Measurements from ENCODE around the gene SLN.

SLN gene

GRCh38 chr11:107740271-107740670 lies 28.4 kb upstream of the SLN start:
- H2AK5ac ChIP-seq (ENCODE audit: low read depth, low read length): no peak overlapping the region
- no peak overlapping the region for H3K27ac ChIP-seq (replicated peaks; ENCODE audit: low read length)
- no peaks in the 10 kb centered on the region for H3K4me1 ChIP-seq (ENCODE audit: control insufficient read depth in 2 of 2, insufficient read depth in 1 of 2, low read depth in 1 of 2, low read length in 2 of 2)
- H4K8ac ChIP-seq (ENCODE audit: low read depth, low read length): no peak overlapping the region
- peaks cover 1 to 2% of the 10 kb centered on the region in 2 donors for H3K9me3 ChIP-seq (replicated peaks in 1 of 2; ENCODE audit: control insufficient read depth in 2 of 2, insufficient read depth in 1 of 2, low read depth in 1 of 2, low read length in 2 of 2)
- no peak overlapping the region for H3K14ac ChIP-seq (ENCODE audit: low read length)
- no peak overlapping the region for H2BK120ac ChIP-seq (ENCODE audit: low read depth, low read length)
- no peak overlapping the region for H4K91ac ChIP-seq (ENCODE audit: low read depth, low read length, poor library complexity)
- WGBS, 2 donors (ENCODE audit: extremely low coverage in 2 of 2, insufficient read length in 2 of 2, insufficient replicate concordance in 1 of 2): no CpG with 5 or more reads among the region's 4 CpGs
- no peak overlapping the region for H2BK12ac ChIP-seq (ENCODE audit: low read length)
- no peak overlapping the region for H3K4ac ChIP-seq (ENCODE audit: low read length)
- no peak overlapping the region for H2BK5ac ChIP-seq (ENCODE audit: low read length)
- no peak for DNase-seq (ENCODE audit: low spot score)
- H3K4me3 ChIP-seq (ENCODE audit: low read length in 2 of 2): no peak overlapping the region
- H2BK15ac ChIP-seq (ENCODE audit: low read length): no peak overlapping the region
- H3K18ac ChIP-seq (ENCODE audit: low read length): no peak overlapping the region
- H3K79me1 ChIP-seq (ENCODE audit: low read depth, low read length): no peaks in the 10 kb centered on the region
- no peak overlapping the region for H3K23ac ChIP-seq (ENCODE audit: low read depth, low read length, poor library complexity)
- H3K36me3 ChIP-seq (replicated peaks in 1 of 2; ENCODE audit: control insufficient read depth in 2 of 2, insufficient read depth in 2 of 2, low read length in 2 of 2): no peaks in the 10 kb centered on the region
- no peak overlapping the region for H3K9ac ChIP-seq (ENCODE audit: low read depth, low read length, poor library complexity)
- peaks cover 0 to 4% (median 0%) of the 10 kb centered on the region in 3 experiments for H3K27me3 ChIP-seq (ENCODE audit: control insufficient read depth in 3 of 3, insufficient read depth in 3 of 3, low read depth in 1 of 3, low read length in 3 of 3)
- no peak overlapping the region for H2AFZ ChIP-seq (ENCODE audit: low read length)
- no peak overlapping the region for H3K4me2 ChIP-seq (ENCODE audit: insufficient read depth, low read length, poor library complexity, severe bottlenecking)

GRCh38 chr11:107736546-107736945 lies 24.7 kb upstream of the SLN start:
- no peak overlapping the region for H2BK120ac ChIP-seq (ENCODE audit: low read depth, low read length)
- WGBS, 2 donors (ENCODE audit: extremely low coverage in 2 of 2, insufficient read length in 2 of 2, insufficient replicate concordance in 1 of 2): no CpG with 5 or more reads among the region's 1 CpG
- H3K27ac ChIP-seq (replicated peaks; ENCODE audit: low read length): no peak overlapping the region

GRCh38 chr11:107733518-107733917 lies 21.7 kb upstream of the SLN start:
- Histone ChIP-seq H3K27me3 (ENCODE audit: control insufficient read depth in 3 of 3, insufficient read depth in 3 of 3, low read depth in 1 of 3, low read length in 3 of 3) (peaks cover 0 to 10% (median 0%) of the 10 kb centered on the region in 3 experiments), H2AFZ (ENCODE audit: low read length) (no peak overlapping the region)
- no CpG with 5 or more reads among the region's 3 CpGs for WGBS, 2 donors (ENCODE audit: extremely low coverage in 2 of 2, insufficient read length in 2 of 2, insufficient replicate concordance in 1 of 2)

More at GRCh38 chr11:107736546-107736945, 24.7 kb upstream of the SLN start:
- Histone ChIP-seq H3K4ac (ENCODE audit: low read length) (no peak overlapping the region), H2BK15ac (ENCODE audit: low read length) (no peak overlapping the region), H3K14ac (ENCODE audit: low read length) (no peak overlapping the region), H3K9ac (ENCODE audit: low read depth, low read length, poor library complexity) (no peak overlapping the region), H3K4me3 (ENCODE audit: low read length in 2 of 2) (no peak overlapping the region), H2AK5ac (ENCODE audit: low read depth, low read length) (no peak overlapping the region), H3K36me3 (replicated peaks in 1 of 2; ENCODE audit: control insufficient read depth in 2 of 2, insufficient read depth in 2 of 2, low read length in 2 of 2) (no peaks in the 10 kb centered on the region), H2BK12ac (ENCODE audit: low read length) (no peak overlapping the region), H4K8ac (ENCODE audit: low read depth, low read length) (no peak overlapping the region), H3K23ac (ENCODE audit: low read depth, low read length, poor library complexity) (no peak overlapping the region), H2AFZ (ENCODE audit: low read length) (no peak overlapping the region), H4K91ac (ENCODE audit: low read depth, low read length, poor library complexity) (no peak overlapping the region), H3K4me2 (ENCODE audit: insufficient read depth, low read length, poor library complexity, severe bottlenecking) (no peak overlapping the region), H3K18ac (ENCODE audit: low read length) (no peak overlapping the region), H3K27me3 (ENCODE audit: control insufficient read depth in 3 of 3, insufficient read depth in 3 of 3, low read depth in 1 of 3, low read length in 3 of 3) (peaks cover 0 to 8% (median 0%) of the 10 kb centered on the region in 3 experiments), H3K4me1 (ENCODE audit: control insufficient read depth in 2 of 2, insufficient read depth in 1 of 2, low read depth in 1 of 2, low read length in 2 of 2) (no peaks in the 10 kb centered on the region), H3K79me1 (ENCODE audit: low read depth, low read length) (no peaks in the 10 kb centered on the region), H2BK5ac (ENCODE audit: low read length) (no peak overlapping the region), H3K9me3 (replicated peaks in 1 of 2; ENCODE audit: control insufficient read depth in 2 of 2, insufficient read depth in 1 of 2, low read depth in 1 of 2, low read length in 2 of 2) (peaks cover 0 to 2% of the 10 kb centered on the region in 2 donors)
- no peak for DNase-seq (ENCODE audit: low spot score)

GRCh38 chr11:107732689-107733051 lies 20.8 kb upstream of the SLN start:
- H3K4me2 ChIP-seq (ENCODE audit: insufficient read depth, low read length, poor library complexity, severe bottlenecking): no peak overlapping the region
- WGBS, 2 donors (ENCODE audit: extremely low coverage in 2 of 2, insufficient read length in 2 of 2, insufficient replicate concordance in 1 of 2): no CpG with 5 or more reads among the region's 10 CpGs
- H2BK15ac ChIP-seq (ENCODE audit: low read length): no peak overlapping the region
- H2AK5ac ChIP-seq (ENCODE audit: low read depth, low read length): no peak overlapping the region
- H3K9ac ChIP-seq (ENCODE audit: low read depth, low read length, poor library complexity): no peak overlapping the region
- H3K9me3 ChIP-seq (replicated peaks in 1 of 2; ENCODE audit: control insufficient read depth in 2 of 2, insufficient read depth in 1 of 2, low read depth in 1 of 2, low read length in 2 of 2): no peaks in the 10 kb centered on the region
- H2BK120ac ChIP-seq (ENCODE audit: low read depth, low read length): no peak overlapping the region
- H3K4ac ChIP-seq (ENCODE audit: low read length): no peak overlapping the region
- no peaks in the 10 kb centered on the region for H3K79me1 ChIP-seq (ENCODE audit: low read depth, low read length)
- H2AFZ ChIP-seq (ENCODE audit: low read length): no peak overlapping the region
- H2BK12ac ChIP-seq (ENCODE audit: low read length): no peak overlapping the region
- H4K8ac ChIP-seq (ENCODE audit: low read depth, low read length): no peak overlapping the region
- no peak overlapping the region for H3K27ac ChIP-seq (replicated peaks; ENCODE audit: low read length)
- no peaks in the 10 kb centered on the region for H3K36me3 ChIP-seq (replicated peaks in 1 of 2; ENCODE audit: control insufficient read depth in 2 of 2, insufficient read depth in 2 of 2, low read length in 2 of 2)
- no peak overlapping the region for H3K4me3 ChIP-seq (ENCODE audit: low read length in 2 of 2)
- H3K23ac ChIP-seq (ENCODE audit: low read depth, low read length, poor library complexity): no peak overlapping the region
- H3K27me3 ChIP-seq (ENCODE audit: control insufficient read depth in 3 of 3, insufficient read depth in 3 of 3, low read depth in 1 of 3, low read length in 3 of 3): peaks cover 0 to 10% (median 0%) of the 10 kb centered on the region in 3 experiments
- no peak overlapping the region for H2BK5ac ChIP-seq (ENCODE audit: low read length)
- H3K14ac ChIP-seq (ENCODE audit: low read length): no peak overlapping the region
- H4K91ac ChIP-seq (ENCODE audit: low read depth, low read length, poor library complexity): no peak overlapping the region
- DNase-seq (ENCODE audit: low spot score): no peak
- no peak overlapping the region for H3K18ac ChIP-seq (ENCODE audit: low read length)
- H3K4me1 ChIP-seq (ENCODE audit: control insufficient read depth in 2 of 2, insufficient read depth in 1 of 2, low read depth in 1 of 2, low read length in 2 of 2): no peaks in the 10 kb centered on the region

More at GRCh38 chr11:107733518-107733917, 21.7 kb upstream of the SLN start:
- no peak overlapping the region for H2AK5ac ChIP-seq (ENCODE audit: low read depth, low read length)
- no peak overlapping the region for H3K4ac ChIP-seq (ENCODE audit: low read length)
- no peak overlapping the region for H2BK12ac ChIP-seq (ENCODE audit: low read length)
- no peak overlapping the region for H3K18ac ChIP-seq (ENCODE audit: low read length)
- H3K4me3 ChIP-seq (ENCODE audit: low read length in 2 of 2): no peak overlapping the region
- no peak for DNase-seq (ENCODE audit: low spot score)
- no peak overlapping the region for H3K27ac ChIP-seq (replicated peaks; ENCODE audit: low read length)
- no peak overlapping the region for H4K8ac ChIP-seq (ENCODE audit: low read depth, low read length)
- no peaks in the 10 kb centered on the region for H3K9me3 ChIP-seq (replicated peaks in 1 of 2; ENCODE audit: control insufficient read depth in 2 of 2, insufficient read depth in 1 of 2, low read depth in 1 of 2, low read length in 2 of 2)
- no peak overlapping the region for H3K4me2 ChIP-seq (ENCODE audit: insufficient read depth, low read length, poor library complexity, severe bottlenecking)
- no peak overlapping the region for H4K91ac ChIP-seq (ENCODE audit: low read depth, low read length, poor library complexity)
- no peak overlapping the region for H3K14ac ChIP-seq (ENCODE audit: low read length)
- no peaks in the 10 kb centered on the region for H3K36me3 ChIP-seq (replicated peaks in 1 of 2; ENCODE audit: control insufficient read depth in 2 of 2, insufficient read depth in 2 of 2, low read length in 2 of 2)
- no peak overlapping the region for H3K23ac ChIP-seq (ENCODE audit: low read depth, low read length, poor library complexity)
- H2BK15ac ChIP-seq (ENCODE audit: low read length): no peak overlapping the region
- H3K79me1 ChIP-seq (ENCODE audit: low read depth, low read length): no peaks in the 10 kb centered on the region
- H2BK120ac ChIP-seq (ENCODE audit: low read depth, low read length): no peak overlapping the region
- no peak overlapping the region for H2BK5ac ChIP-seq (ENCODE audit: low read length)
- H3K9ac ChIP-seq (ENCODE audit: low read depth, low read length, poor library complexity): no peak overlapping the region
- H3K4me1 ChIP-seq (ENCODE audit: control insufficient read depth in 2 of 2, insufficient read depth in 1 of 2, low read depth in 1 of 2, low read length in 2 of 2): no peaks in the 10 kb centered on the region
